ENCODE measurements around the gene PDZRN3. TPM values are rescaled to one million over a fixed set of nuclear protein-coding genes. Genes with fewer than 3 reads are reported as not detected.
A peak's percentile ranks its signal among the peaks of the same experiment; 100 is the strongest.

Gene PDZRN3
- total and polyA plus RNA-seq, 2 donors from 2014 or later: 9.5 to 13.2 TPM

DNA sequence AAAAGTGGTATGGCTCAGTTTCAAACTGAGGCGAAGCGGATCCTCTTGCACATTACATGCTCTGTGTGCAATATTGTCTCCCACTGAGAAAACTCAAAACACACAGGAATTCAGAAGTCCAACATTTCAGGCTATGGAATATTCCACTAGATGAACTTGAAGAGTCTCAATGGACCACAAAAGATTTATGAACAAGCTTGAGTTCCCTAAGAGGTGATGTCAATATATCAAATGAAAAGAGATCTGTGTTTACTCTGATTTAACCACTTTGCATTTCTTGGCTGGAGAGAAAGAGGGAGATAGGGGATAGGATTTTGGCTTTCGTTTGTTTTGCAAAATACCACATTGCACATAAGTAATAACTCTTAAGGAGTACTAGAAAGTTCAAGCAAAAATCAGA lies 20.3 kb downstream of the PDZRN3 start:
- no peak overlapping the region for H3K9ac ChIP-seq (ENCODE audit: low read length in 3 of 3)
- no peak for FAIRE-seq
- H3K9me3 ChIP-seq (ENCODE audit: control insufficient read depth in 2 of 3, insufficient read depth in 1 of 3, low read length in 3 of 3): no peaks in the 10 kb centered on the region
- H3K4me1 ChIP-seq (ENCODE audit: control insufficient read depth in 2 of 3, insufficient read depth in 2 of 3, low read depth in 1 of 3, low read length in 3 of 3): peaks cover 0 to 13% (median 8%) of the 10 kb centered on the region in 3 donors
- peaks cover 0 to 2% (median 0%) of the 10 kb centered on the region in 3 donors for H3K36me3 ChIP-seq (ENCODE audit: control insufficient read depth in 2 of 3, insufficient read depth in 3 of 3, low read length in 3 of 3)
- H3K27ac ChIP-seq (ENCODE audit: low read depth in 2 of 2, low read length in 2 of 2): no peak overlapping the region
- H3K27me3 ChIP-seq (ENCODE audit: control insufficient read depth, insufficient read depth, low read length): no peaks in the 10 kb centered on the region
- TF ChIP-seq, protein P1, sequence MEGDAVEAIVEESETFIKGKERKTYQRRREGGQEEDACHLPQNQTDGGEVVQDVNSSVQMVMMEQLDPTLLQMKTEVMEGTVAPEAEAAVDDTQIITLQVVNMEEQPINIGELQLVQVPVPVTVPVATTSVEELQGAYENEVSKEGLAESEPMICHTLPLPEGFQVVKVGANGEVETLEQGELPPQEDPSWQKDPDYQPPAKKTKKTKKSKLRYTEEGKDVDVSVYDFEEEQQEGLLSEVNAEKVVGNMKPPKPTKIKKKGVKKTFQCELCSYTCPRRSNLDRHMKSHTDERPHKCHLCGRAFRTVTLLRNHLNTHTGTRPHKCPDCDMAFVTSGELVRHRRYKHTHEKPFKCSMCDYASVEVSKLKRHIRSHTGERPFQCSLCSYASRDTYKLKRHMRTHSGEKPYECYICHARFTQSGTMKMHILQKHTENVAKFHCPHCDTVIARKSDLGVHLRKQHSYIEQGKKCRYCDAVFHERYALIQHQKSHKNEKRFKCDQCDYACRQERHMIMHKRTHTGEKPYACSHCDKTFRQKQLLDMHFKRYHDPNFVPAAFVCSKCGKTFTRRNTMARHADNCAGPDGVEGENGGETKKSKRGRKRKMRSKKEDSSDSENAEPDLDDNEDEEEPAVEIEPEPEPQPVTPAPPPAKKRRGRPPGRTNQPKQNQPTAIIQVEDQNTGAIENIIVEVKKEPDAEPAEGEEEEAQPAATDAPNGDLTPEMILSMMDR (IDR thresholded peaks at IDR 0.05; ENCODE audit: borderline replicate concordance, extremely low read depth, insufficient read depth): no peak
- intact Hi-C loops (cut with DNase I): no loop called here
- H3K4me3 ChIP-seq (ENCODE audit: low read length in 3 of 3): no peak overlapping the region
- DNase-seq: peak in 2 of 5 donors; percentile 57 to 66

DNA sequence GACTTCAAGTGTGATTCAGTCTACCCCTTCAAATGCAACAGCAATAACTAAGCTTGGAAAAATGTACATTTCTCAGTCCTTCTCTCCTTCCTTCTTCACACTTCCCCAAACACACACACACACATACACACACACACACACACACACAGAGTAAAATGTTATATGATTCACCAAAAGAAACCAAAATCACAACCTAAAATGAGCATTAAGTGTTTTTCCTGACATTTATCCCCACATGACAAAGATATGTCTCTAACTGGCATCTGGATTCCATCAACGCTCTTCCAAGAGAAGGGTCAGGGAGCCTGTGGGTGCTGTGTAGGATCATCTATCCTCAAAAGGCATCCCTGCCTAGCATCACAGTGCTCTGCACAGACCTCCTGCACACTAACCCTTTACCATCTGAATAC lies 21.0 kb downstream of the PDZRN3 start:
- H3K27ac ChIP-seq (ENCODE audit: low read depth in 2 of 2, low read length in 2 of 2): no peak overlapping the region
- intact Hi-C loops (cut with DNase I): no loop called here
- H3K9me3 ChIP-seq (ENCODE audit: control insufficient read depth in 2 of 3, insufficient read depth in 1 of 3, low read length in 3 of 3): no peaks in the 10 kb centered on the region
- no peak for FAIRE-seq
- peaks cover 0 to 8% (median 0%) of the 10 kb centered on the region in 3 donors for H3K36me3 ChIP-seq (ENCODE audit: control insufficient read depth in 2 of 3, insufficient read depth in 3 of 3, low read length in 3 of 3)
- H3K4me1 ChIP-seq (ENCODE audit: control insufficient read depth in 2 of 3, insufficient read depth in 2 of 3, low read depth in 1 of 3, low read length in 3 of 3): peaks cover 0 to 13% (median 5%) of the 10 kb centered on the region in 3 donors
- no peaks in the 10 kb centered on the region for H3K27me3 ChIP-seq (ENCODE audit: control insufficient read depth, insufficient read depth, low read length)
- no peak overlapping the region for H3K4me3 ChIP-seq (ENCODE audit: low read length in 3 of 3)
- TF ChIP-seq, protein P1 (IDR thresholded peaks at IDR 0.05; ENCODE audit: borderline replicate concordance, extremely low read depth, insufficient read depth): no peak
- DNase-seq: no peak
- H3K9ac ChIP-seq (ENCODE audit: low read length in 3 of 3): no peak overlapping the region

DNA sequence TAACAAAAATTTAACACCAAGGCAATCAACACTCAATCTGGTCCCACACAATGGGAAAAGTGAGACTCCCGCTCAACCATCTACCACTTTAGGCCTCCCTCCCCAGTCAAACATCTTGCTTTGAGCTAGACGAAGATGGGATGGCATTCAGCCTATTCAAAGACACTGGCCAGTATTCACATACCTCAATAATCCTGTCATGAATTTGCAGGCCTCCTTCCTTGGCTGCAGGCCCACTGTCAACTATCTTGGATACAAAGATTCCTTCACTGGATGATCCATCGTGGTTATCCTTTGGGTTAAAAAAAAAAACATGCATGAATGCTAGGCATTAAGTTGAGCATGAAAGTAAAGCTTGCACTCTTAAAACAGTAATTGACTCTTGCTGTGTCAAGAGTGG lies 22.6 kb downstream of the PDZRN3 start:
- Histone ChIP-seq H3K9me3 (ENCODE audit: control insufficient read depth in 2 of 3, insufficient read depth in 1 of 3, low read length in 3 of 3) (no peaks in the 10 kb centered on the region), H3K9ac (ENCODE audit: low read length in 3 of 3) (no peak overlapping the region), H3K27ac (ENCODE audit: low read depth in 2 of 2, low read length in 2 of 2) (no peak overlapping the region), H3K4me3 (ENCODE audit: low read length in 3 of 3) (no peak overlapping the region), H3K27me3 (ENCODE audit: control insufficient read depth, insufficient read depth, low read length) (no peaks in the 10 kb centered on the region), H3K4me1 (ENCODE audit: control insufficient read depth in 2 of 3, insufficient read depth in 2 of 3, low read depth in 1 of 3, low read length in 3 of 3) (peaks cover 0 to 13% (median 5%) of the 10 kb centered on the region in 3 donors), H3K36me3 (ENCODE audit: control insufficient read depth in 2 of 3, insufficient read depth in 3 of 3, low read length in 3 of 3) (peaks cover 0 to 8% (median 0%) of the 10 kb centered on the region in 3 donors)
- DNase-seq: no peak
- no peak for FAIRE-seq
- intact Hi-C loops (cut with DNase I): no loop called here
- TF ChIP-seq, protein P1 (IDR thresholded peaks at IDR 0.05; ENCODE audit: borderline replicate concordance, extremely low read depth, insufficient read depth): no peak

DNA sequence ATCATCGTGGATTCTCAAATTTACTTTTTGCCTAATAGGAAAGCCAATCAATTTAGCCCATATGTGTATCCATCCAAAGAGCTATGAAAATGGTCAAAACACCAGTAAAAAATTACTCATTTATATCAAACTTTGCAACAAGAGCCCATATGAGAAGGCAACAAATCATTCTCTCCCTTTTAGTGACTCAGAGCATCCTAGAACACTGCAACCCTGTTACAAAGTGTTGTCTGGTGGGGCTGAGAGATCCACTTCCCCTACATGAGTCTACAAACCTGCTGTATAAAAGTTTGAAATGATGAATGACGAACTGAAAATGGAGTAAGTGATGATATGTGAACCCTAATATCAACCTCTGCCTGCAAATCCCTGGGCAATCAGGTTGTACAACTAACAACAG lies 23.3 kb downstream of the PDZRN3 start:
- TF ChIP-seq, protein P1 (IDR thresholded peaks at IDR 0.05; ENCODE audit: borderline replicate concordance, extremely low read depth, insufficient read depth): no peak
- Histone ChIP-seq H3K4me1 (ENCODE audit: control insufficient read depth in 2 of 3, insufficient read depth in 2 of 3, low read depth in 1 of 3, low read length in 3 of 3) (peaks cover 0 to 13% (median 5%) of the 10 kb centered on the region in 3 donors), H3K9me3 (ENCODE audit: control insufficient read depth in 2 of 3, insufficient read depth in 1 of 3, low read length in 3 of 3) (no peaks in the 10 kb centered on the region), H3K27me3 (ENCODE audit: control insufficient read depth, insufficient read depth, low read length) (no peaks in the 10 kb centered on the region), H3K36me3 (ENCODE audit: control insufficient read depth in 2 of 3, insufficient read depth in 3 of 3, low read length in 3 of 3) (peaks cover 0 to 8% (median 0%) of the 10 kb centered on the region in 3 donors), H3K9ac (ENCODE audit: low read length in 3 of 3) (no peak overlapping the region), H3K4me3 (ENCODE audit: low read length in 3 of 3) (no peak overlapping the region), H3K27ac (ENCODE audit: low read depth in 2 of 2, low read length in 2 of 2) (no peak overlapping the region)
- DNase-seq (no peak), FAIRE-seq (no peak)
- intact Hi-C loops (cut with DNase I): no loop called here
